Measurements from ENCODE around the gene ANO9. TPM values are rescaled to one million over a fixed set of nuclear protein-coding genes. Genes with fewer than 3 reads are reported as not detected.

ANO9 gene
- total and polyA plus RNA-seq, 2 donors (not counting 1 experiment from before 2014, with no cell fraction given), result not detected

GRCh38 chr11:449889-450808 is 8.3 kb upstream of the ANO9 start, which contains the start of gene PTDSS2:
Gene PTDSS2, plus strand, starts transcription at chr11:450279. Its CDS starts 177 bp downstream, at chr11:450456.
- H3K4me1 ChIP-seq (ENCODE audit: control insufficient read depth, extremely low read depth, insufficient read depth, low read length), result peaks cover 2% of the 10 kb centered on the region
- H3K27ac ChIP-seq (ENCODE audit: insufficient read depth, low read length), result peak within 1 kb of the TSS; percentile 90
- H3K4me3 ChIP-seq (replicated peaks in 1 of 4; ENCODE audit: control extremely low read depth in 1 of 4, insufficient read depth in 1 of 4, low read depth in 3 of 4, low read length in 4 of 4), result peak within 1 kb of the TSS; percentile 78 to 90 (median 86)
- peaks cover 38% of the 10 kb centered on the region for H3K79me2 ChIP-seq (ENCODE audit: control insufficient read depth, insufficient read depth, low read length)
- peak within 1 kb of the TSS; percentile 59 for H2AFZ ChIP-seq (ENCODE audit: low read length)
- H3K36me3 ChIP-seq (ENCODE audit: control insufficient read depth, insufficient read depth, low read length), result peaks cover 14% of the 10 kb centered on the region
- TF ChIP-seq EZH2 (IDR thresholded peaks at IDR 0.05; ENCODE audit: low read length, missing control alignments), result no peak
- TF ChIP-seq CTCF (conservative IDR thresholded peaks at IDR 0.05 in 1 of 2, IDR thresholded peaks at IDR 0.05 in 1 of 2; ENCODE audit: low read depth in 1 of 2, low read length in 2 of 2), result no peak
- peak; percentile 95 to 96 for DNase-seq (ENCODE audit: low read depth in 2 of 2)
- H3K4me2 ChIP-seq (ENCODE audit: extremely low read depth, insufficient read depth, low read length), result peak within 1 kb of the TSS; percentile 97
- H3K27me3 ChIP-seq (ENCODE audit: control insufficient read depth, insufficient read depth, low read length), result no peaks in the 10 kb centered on the region
- peak within 1 kb of the TSS; percentile 83 for H3K9ac ChIP-seq (ENCODE audit: insufficient read depth, low read length)
- H3K9me3 ChIP-seq (ENCODE audit: control insufficient read depth, insufficient read depth, low read depth, low read length), result no peaks in the 10 kb centered on the region
- no peaks in the 10 kb centered on the region for H4K20me1 ChIP-seq (ENCODE audit: control insufficient read depth, extremely low read depth, insufficient read depth, low read length)

GRCh38 chr11:447923-448731 is 6.3 kb upstream of the ANO9 start:
- Histone ChIP-seq H3K9ac (ENCODE audit: insufficient read depth, low read length) (peak overlapping the region; percentile 79), H3K79me2 (ENCODE audit: control insufficient read depth, insufficient read depth, low read length) (peaks cover 24% of the 10 kb centered on the region), H2AFZ (ENCODE audit: low read length) (peak overlapping the region; percentile 79), H3K36me3 (ENCODE audit: control insufficient read depth, insufficient read depth, low read length) (peaks cover 4% of the 10 kb centered on the region), H3K4me2 (ENCODE audit: extremely low read depth, insufficient read depth, low read length) (peak overlapping the region; percentile 87), H3K4me1 (ENCODE audit: control insufficient read depth, extremely low read depth, insufficient read depth, low read length) (peaks cover 4% of the 10 kb centered on the region), H3K27ac (ENCODE audit: insufficient read depth, low read length) (peak overlapping the region; percentile 92), H3K27me3 (ENCODE audit: control insufficient read depth, insufficient read depth, low read length) (no peaks in the 10 kb centered on the region), H3K9me3 (ENCODE audit: control insufficient read depth, insufficient read depth, low read depth, low read length) (no peaks in the 10 kb centered on the region), H3K4me3 (replicated peaks in 1 of 4; ENCODE audit: control extremely low read depth in 1 of 4, insufficient read depth in 1 of 4, low read depth in 3 of 4, low read length in 4 of 4) (peak overlapping the region; percentile 63 to 89 (median 66)), H4K20me1 (ENCODE audit: control insufficient read depth, extremely low read depth, insufficient read depth, low read length) (no peaks in the 10 kb centered on the region)
- TF ChIP-seq CTCF (conservative IDR thresholded peaks at IDR 0.05 in 1 of 2, IDR thresholded peaks at IDR 0.05 in 1 of 2; ENCODE audit: low read depth in 1 of 2, low read length in 2 of 2) (peak; percentile 79 to 82), EZH2 (IDR thresholded peaks at IDR 0.05; ENCODE audit: low read length, missing control alignments) (no peak)
- DNase-seq (ENCODE audit: low read depth in 2 of 2), result peak; percentile 81 to 92

GRCh38 chr11:446891-447290 is 5.1 kb upstream of the ANO9 start:
- Histone ChIP-seq H3K9ac (ENCODE audit: insufficient read depth, low read length) (no peak overlapping the region), H3K27me3 (ENCODE audit: control insufficient read depth, insufficient read depth, low read length) (no peaks in the 10 kb centered on the region), H3K4me3 (replicated peaks in 1 of 4; ENCODE audit: control extremely low read depth in 1 of 4, insufficient read depth in 1 of 4, low read depth in 3 of 4, low read length in 4 of 4) (no peak overlapping the region), H2AFZ (ENCODE audit: low read length) (no peak overlapping the region), H3K4me2 (ENCODE audit: extremely low read depth, insufficient read depth, low read length) (no peak overlapping the region), H3K9me3 (ENCODE audit: control insufficient read depth, insufficient read depth, low read depth, low read length) (no peaks in the 10 kb centered on the region), H3K4me1 (ENCODE audit: control insufficient read depth, extremely low read depth, insufficient read depth, low read length) (peaks cover 4% of the 10 kb centered on the region), H3K27ac (ENCODE audit: insufficient read depth, low read length) (no peak overlapping the region), H3K79me2 (ENCODE audit: control insufficient read depth, insufficient read depth, low read length) (peaks cover 19% of the 10 kb centered on the region), H3K36me3 (ENCODE audit: control insufficient read depth, insufficient read depth, low read length) (no peaks in the 10 kb centered on the region), H4K20me1 (ENCODE audit: control insufficient read depth, extremely low read depth, insufficient read depth, low read length) (no peaks in the 10 kb centered on the region)
- TF ChIP-seq CTCF (conservative IDR thresholded peaks at IDR 0.05 in 1 of 2, IDR thresholded peaks at IDR 0.05 in 1 of 2; ENCODE audit: low read depth in 1 of 2, low read length in 2 of 2) (no peak), EZH2 (IDR thresholded peaks at IDR 0.05; ENCODE audit: low read length, missing control alignments) (no peak)
- no peak for DNase-seq (ENCODE audit: low read depth in 2 of 2)

All from fibroblast of lung (primary cell).